ENCODE results near the gene ABCB4.

Gene ABCB4

GRCh38 chr7:87369216-87369615 lies 106.3 kb downstream of the ABCB4 start:
- TF ChIP-seq POLR2A (IDR thresholded peaks at IDR 0.05; ENCODE audit: low read length) (no peak), GATA1 (IDR thresholded peaks at IDR 0.05; ENCODE audit: low read depth, low read length) (no peak)
- no peak for DNase-seq

DNA sequence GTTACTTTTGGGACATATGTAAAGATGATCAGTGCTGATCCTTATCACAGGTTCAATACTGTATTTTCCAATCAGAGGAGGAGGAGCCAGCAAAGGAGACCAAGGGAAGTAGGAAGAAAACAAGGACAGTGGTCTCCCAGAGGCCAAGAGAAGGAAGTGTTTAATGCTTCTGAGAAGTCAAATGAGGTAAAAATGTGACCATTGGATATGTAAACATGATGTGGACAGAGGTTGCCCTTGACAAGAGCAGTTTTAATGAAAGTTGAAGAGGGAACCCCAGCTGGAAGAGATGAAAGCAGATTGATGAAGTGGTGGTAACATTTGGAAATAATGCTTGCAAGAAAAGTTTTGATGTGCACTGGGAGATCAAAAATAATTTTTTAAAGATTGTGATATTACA lies 111.2 kb downstream of the ABCB4 start:
- TF ChIP-seq POLR2A (IDR thresholded peaks at IDR 0.05; ENCODE audit: low read length) (no peak), GATA1 (IDR thresholded peaks at IDR 0.05; ENCODE audit: low read depth, low read length) (no peak)
- DNase-seq = no peak

GRCh38 chr7:87363342-87363741 lies 112.1 kb downstream of the ABCB4 start:
- no peak for TF ChIP-seq POLR2A (IDR thresholded peaks at IDR 0.05; ENCODE audit: low read length)
- TF ChIP-seq GATA1 (IDR thresholded peaks at IDR 0.05; ENCODE audit: low read depth, low read length) = no peak
- DNase-seq = no peak

- TF ChIP-seq POLR2A (IDR thresholded peaks at IDR 0.05; ENCODE audit: low read length) = no peak
- DNase-seq = no peak
Measured at GRCh38 chr7:87361320-87361719, 114.2 kb downstream of the ABCB4 start.

- TF ChIP-seq POLR2A (IDR thresholded peaks at IDR 0.05; ENCODE audit: low read length) = no peak
- TF ChIP-seq GATA1 (IDR thresholded peaks at IDR 0.05; ENCODE audit: low read depth, low read length) = no peak
- DNase-seq = no peak
Measured at GRCh38 chr7:87359366-87359765, 116.1 kb downstream of the ABCB4 start.

GRCh38 chr7:87356448-87356847 lies 119.0 kb downstream of the ABCB4 start:
- no peak for TF ChIP-seq POLR2A (IDR thresholded peaks at IDR 0.05; ENCODE audit: low read length)
- TF ChIP-seq GATA1 (IDR thresholded peaks at IDR 0.05; ENCODE audit: low read depth, low read length) = no peak
- DNase-seq = peak; percentile 48 to 88

GRCh38 chr7:87354749-87355148 lies 120.7 kb downstream of the ABCB4 start:
- TF ChIP-seq POLR2A (IDR thresholded peaks at IDR 0.05; ENCODE audit: low read length) = no peak
- no peak for TF ChIP-seq GATA1 (IDR thresholded peaks at IDR 0.05; ENCODE audit: low read depth, low read length)
- DNase-seq = peak; percentile 56 to 62
